Prostate gland (tissue), 2 donors: ENCODE data around the gene IL12RB1.

ENCODE experiments used
- POLR2A ChIP-seq: fragments of 450-650 bp; IDR thresholded peaks from one replicate; pipeline ENCODE4 v1.6.1; 2016; ENCODE audit warnings: antibody characterized with exemption, mild to moderate bottlenecking
- POLR2AphosphoS5 ChIP-seq: sonication (generic); formaldehyde crosslinking; IDR thresholded peaks from one replicate; pipeline ENCODE4 v1.6.1; 2017; ENCODE audit warnings: antibody characterized with exemption
- TF ChIP-seq, protein P1 (sequence below), 4 experiments: fragments of 200-600 bp in 2 of 4; fragments of 450-650 bp in 2 of 4; sonication (generic) in 2 of 4; IDR thresholded peaks; 1 replicate in 3 of 4; 2 replicates in 1 of 4; pipeline ENCODE4 v1.5.1; 2016 to 2019; ENCODE audit warnings: antibody characterized with exemption in 4 of 4, mild to moderate bottlenecking in 2 of 4, moderate library complexity in 2 of 4

DNA sequence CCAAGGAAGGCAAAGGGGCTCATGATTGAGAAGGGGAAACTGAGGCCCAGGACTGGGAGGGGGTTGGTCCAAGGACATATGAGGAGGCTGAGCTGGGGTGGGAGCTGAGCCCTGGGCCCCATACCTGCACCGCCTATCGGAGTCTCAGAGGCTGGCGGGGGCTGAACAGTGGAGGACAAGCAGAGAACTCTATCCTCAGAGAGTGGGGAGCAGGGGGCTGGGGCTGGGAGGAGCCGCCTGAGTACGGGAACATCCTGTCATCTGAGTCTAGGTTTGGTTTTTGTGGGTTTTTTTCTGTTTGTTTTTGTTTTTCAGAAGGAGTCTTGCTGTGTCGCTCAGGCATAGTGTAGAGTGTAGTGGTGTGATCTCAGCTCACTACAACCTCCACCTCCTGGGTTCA, 72.5 kb downstream of the IL12RB1 start:
- TF ChIP-seq, protein P1, sequence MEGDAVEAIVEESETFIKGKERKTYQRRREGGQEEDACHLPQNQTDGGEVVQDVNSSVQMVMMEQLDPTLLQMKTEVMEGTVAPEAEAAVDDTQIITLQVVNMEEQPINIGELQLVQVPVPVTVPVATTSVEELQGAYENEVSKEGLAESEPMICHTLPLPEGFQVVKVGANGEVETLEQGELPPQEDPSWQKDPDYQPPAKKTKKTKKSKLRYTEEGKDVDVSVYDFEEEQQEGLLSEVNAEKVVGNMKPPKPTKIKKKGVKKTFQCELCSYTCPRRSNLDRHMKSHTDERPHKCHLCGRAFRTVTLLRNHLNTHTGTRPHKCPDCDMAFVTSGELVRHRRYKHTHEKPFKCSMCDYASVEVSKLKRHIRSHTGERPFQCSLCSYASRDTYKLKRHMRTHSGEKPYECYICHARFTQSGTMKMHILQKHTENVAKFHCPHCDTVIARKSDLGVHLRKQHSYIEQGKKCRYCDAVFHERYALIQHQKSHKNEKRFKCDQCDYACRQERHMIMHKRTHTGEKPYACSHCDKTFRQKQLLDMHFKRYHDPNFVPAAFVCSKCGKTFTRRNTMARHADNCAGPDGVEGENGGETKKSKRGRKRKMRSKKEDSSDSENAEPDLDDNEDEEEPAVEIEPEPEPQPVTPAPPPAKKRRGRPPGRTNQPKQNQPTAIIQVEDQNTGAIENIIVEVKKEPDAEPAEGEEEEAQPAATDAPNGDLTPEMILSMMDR (IDR thresholded peaks at IDR 0.05), result no peak
- TF ChIP-seq POLR2A (no peak), POLR2AphosphoS5 (no peak)
